ENCODE results near the gene JUP.
A peak's percentile ranks its signal among the peaks of the same experiment; 100 is the strongest.
"Not testable (repeated sequence)": the region's sequence is repeated elsewhere in the genome, so short reads cannot be mapped to it uniquely, and the experiment has no call there.

The JUP gene

DNA sequence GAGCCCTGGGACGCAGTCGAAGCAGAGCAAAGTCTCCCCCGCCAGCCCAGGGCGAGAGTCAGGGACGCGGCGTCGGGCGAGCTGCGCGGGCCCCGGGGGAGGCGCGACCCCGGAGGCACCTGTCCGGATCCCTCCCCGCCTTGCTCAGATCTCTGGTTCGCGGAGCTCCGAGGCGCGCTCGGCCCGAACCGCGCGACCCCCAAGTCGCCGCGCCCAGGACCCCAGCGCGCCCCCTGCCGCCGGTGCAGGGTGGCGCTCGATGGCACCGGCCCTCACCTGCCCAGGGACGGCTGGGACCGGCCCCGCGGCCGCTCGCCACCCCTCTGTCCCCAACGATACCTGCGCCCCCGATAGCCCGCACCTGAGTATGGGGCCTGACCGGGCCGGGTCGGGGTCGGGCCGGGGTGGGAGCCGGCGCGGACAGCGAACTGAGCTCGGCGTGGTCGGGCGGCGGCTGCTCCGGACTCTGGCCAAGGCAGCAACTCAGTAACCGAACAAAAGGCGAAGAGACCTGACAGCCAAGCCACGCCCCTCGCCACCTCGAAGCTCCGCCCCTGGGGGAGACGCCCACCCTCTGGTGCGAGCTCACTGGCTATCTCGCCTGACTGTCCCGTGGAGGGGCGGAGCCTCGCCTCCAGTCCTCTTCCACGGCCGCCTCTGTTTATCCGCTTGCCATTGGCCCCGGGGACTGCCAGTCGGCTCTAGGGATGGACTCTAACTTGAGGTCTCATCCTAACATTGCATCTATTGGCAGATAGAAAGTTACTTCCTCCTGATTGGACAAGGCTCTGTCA is at the start of gene JUP:
TSS of gene JUP (minus strand) at position 485 of the 794 bp plus-strand sequence. CDS start 14,857 bp downstream, outside the sequence.
- DNase-seq: peak; percentile 93

- DNase-seq: peak; percentile 84
Measured at GRCh38 chr17:41835800-41836549, 49.5 kb upstream of the JUP start, which contains the start of gene NT5C3B. NT5C3B (minus strand) TSS chr17:41836232; CDS start chr17:41836193, 39 bp downstream.

- no peak for DNase-seq
Measured at GRCh38 chr17:41835214-41835799, 48.8 kb upstream of the JUP start.

GRCh38 chr17:41829961-41830360 is 43.5 kb upstream of the JUP start:
- DNase-seq: not testable (repeated sequence)

GRCh38 chr17:41825175-41825845 is 38.8 kb upstream of the JUP start:
- no peak for DNase-seq

DNA sequence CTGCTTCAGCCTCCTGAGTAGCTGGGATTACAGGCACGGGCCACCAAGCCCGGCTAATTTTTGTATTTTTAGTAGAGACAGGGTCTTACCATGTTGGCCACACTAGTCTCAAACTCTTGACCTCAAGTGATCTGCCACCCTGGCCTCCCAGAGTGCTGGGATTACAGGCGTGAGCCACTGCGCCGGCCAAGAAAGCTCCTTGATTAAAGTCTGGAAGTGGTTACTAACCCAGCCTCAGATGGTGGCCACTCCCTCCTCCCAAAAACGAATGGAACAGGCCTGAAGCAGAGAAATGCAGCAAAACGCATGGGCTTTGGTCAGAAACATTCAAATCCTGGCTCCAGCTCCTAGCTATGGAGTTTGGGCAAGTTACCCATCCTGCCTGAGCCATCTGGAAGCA is 37.6 kb upstream of the JUP start:
- DNase-seq: no peak

GRCh38 chr17:41823580-41823979 is 37.1 kb upstream of the JUP start:
- no peak for DNase-seq

DNA sequence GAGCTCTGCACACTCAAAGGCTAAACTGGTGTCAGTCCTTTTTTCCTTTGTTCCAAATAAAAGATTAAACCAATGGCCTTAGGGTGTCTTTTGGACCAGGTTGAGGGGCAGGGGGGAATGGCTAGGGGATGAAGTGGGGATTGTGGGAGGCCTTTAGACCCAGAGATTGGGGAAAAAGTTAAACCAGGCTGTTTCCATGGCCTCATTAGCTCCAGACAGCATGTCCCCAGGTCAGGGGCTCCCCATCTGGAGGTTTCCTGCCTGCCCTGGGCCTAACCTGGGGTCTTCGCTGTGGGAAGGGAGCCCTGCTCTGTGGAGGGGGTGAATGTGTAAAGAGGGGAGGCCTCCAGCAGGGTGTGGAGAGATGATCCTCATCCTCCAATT is 36.6 kb upstream of the JUP start:
- DNase-seq: no peak

- DNase-seq: no peak
Measured at GRCh38 chr17:41822216-41823140, 36.0 kb upstream of the JUP start.

DNA sequence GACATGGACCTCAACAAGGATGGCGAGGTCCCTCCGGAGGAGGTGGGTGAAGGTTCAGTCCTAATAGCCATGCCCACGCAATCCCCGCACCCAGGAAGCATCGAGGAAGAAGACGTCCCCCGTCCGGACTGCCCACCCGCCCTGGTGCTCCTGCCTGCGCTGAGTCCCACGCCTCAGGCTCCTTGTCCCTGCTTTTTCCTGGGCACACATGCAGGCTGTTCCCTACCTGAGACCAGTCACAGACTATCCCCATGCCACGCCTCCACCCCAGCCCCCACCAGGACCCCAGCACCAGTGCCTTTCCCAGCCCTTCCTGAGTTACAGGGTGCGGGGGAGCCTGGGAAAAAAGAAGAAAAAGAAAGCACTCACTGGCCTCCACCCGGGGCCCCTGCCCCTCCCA is 35.3 kb upstream of the JUP start:
- no peak for DNase-seq

DNA sequence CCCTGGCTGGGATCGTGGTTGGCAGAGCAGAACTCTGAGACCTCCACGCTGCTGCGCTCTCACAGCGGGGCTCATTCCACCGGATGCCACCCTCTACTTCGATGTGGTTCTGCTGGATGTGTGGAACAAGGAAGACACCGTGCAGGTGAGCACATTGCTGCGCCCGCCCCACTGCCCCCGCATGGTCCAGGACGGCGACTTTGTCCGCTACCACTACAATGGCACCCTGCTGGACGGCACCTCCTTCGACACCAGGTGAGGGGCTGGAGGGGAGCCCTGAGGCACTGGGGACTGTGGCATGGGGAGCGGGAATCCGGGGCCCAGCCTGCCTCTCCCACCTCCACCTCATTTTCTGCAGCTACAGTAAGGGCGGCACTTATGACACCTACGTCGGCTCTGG is 31.5 kb upstream of the JUP start:
- no peak for DNase-seq

- DNase-seq: no peak
Measured at GRCh38 chr17:41816637-41817320, 30.3 kb upstream of the JUP start.

DNA sequence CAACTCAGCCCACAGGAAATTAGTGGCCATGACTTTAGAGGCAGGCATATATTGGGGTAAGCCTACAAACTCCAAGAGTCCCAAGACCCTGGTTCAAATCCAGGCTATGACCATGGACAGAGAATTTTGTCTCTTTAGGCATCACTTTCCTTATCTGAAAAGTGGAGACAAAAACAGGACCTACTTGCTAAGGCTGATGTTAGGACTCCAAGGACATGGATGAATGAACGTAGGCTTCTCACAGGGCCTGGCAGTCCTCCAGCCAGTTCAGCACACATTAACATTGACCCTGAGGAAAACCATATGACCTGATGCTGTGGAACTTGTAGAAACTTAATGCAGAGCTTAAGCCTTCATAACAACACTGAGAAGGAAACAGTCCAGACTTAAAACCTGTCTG is 27.7 kb upstream of the JUP start:
- no peak for DNase-seq

DNA sequence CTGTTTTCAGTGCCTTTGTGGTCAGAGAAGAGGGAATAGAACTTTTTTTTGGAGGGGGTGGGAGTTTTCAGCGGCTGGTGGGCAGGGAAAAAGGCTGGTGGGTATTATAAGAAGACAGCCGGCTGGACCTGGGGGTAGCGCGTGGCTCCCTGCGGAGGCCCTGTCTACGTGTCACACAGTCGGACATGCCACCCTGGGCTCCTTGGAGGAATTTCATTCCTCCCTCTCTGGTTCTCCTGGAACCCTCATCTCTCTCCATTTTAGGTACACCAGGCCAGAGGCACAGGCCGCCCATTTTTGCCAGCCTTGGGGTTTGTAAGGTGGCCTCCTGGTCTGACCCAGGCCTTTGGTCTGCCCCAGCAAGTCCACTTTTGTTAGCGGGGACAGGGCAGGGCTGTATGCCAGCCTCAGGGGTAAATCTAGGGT is 27.2 kb upstream of the JUP start:
- no peak for DNase-seq

GRCh38 chr17:41813152-41813680 is 26.7 kb upstream of the JUP start:
- no peak for DNase-seq

DNA sequence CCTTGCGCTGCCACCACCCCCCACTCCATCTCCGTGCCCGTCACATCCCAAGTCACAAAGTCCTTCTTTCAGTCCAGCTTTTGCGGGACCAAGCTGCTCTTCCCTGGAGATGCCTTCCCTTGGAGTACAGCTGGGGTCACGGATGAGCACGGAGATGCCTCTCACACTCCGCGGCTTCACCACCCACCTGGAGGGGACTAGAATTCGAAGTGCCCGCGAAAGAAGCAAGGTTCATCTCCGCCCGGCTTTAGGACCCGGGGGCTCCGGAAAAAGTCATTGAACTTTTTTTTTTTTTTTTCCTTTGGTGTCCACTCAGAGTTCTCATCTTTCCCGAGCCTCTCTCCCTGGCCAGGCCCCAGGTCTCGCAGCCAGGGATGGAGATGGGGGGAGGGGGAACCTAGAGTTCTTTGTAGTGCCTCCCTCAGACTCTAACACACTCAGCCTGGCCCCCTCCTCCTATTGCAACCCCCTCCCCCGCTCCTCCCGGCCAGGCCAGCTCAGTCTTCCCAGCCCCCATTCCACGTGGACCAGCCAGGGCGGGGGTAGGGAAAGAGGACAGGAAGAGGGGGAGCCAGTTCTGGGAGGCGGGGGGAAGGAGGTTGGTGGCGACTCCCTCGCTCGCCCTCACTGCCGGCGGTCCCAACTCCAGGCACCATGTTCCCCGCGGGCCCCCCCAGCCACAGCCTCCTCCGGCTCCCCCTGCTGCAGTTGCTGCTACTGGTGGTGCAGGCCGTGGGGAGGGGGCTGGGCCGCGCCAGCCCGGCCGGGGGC is 26.1 kb upstream of the JUP start, which contains the start of gene FKBP10:
TSS of gene FKBP10 (plus strand) at position 624 of the 771 bp plus-strand sequence. CDS start at position 655, 31 bp downstream.
- DNase-seq: peak; percentile 77

GRCh38 chr17:41811549-41812380 is 25.3 kb upstream of the JUP start, which contains the start of gene P3H4:
P3H4 (minus strand) TSS chr17:41811949; CDS start chr17:41811915, 34 bp downstream.
- DNase-seq: peak; percentile 89

DNA sequence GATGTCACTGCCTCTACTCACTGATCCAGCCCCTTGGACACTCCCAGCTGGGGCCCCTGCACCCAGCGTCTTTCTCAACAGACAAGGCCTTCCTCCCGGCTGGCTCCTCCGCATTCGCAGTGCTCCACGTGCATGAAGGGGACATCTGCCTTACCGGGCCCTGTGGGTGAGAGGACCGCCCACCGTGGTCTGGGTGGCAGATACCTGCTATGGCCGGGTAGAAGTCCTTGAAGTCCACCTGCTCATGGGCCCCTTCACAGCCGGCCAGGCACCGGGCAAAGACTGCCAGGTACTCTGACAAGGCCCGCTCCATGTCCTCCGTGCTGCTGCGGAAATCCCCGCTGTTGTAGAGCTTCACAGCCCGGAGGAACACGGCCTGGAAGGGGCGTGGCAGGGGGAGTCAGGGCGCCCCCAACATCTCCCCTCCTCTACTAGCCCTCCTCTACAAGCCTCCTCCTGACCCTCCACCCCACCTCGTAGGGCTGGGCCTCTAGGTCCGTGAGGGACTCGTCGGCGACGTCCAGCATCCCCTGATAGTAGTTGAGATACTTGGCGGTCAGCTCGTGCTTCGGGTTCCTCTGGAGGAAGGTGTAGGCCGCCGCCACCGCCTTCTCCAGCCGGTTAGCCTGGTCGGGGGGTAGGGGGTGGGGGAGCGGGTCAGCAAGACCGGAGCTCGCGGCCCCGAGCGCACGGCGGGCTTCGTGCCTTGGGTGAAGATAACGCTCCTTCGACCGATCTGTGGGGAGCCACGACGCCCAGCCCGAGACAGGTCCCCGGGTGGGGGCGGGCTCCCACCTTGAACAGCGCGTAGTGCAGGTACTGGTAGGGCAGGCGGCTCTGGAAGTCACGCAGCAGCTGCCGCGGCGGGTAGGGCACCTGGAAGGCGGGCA is 24.4 kb upstream of the JUP start:
- DNase-seq: no peak
